GM12878 (cell line): ENCODE measurements around the gene GRIFIN. TPM values are rescaled to one million over a fixed set of nuclear protein-coding genes. Genes with fewer than 3 reads are reported as not detected.

Experiments used
- ATAC-seq: fragments of 200-7000 bp; cut with Tn5 transposase; 3 replicates; pipeline ENCODE4 v1.9.1; 2020; ENCODE audit warnings: mild to moderate bottlenecking, moderate library complexity
- BruUV-seq: library from RNA; stranded (reverse); fragments of 400-500 nt; replicated peaks from 2 replicates; lab custom pipeline; 2021; lab: Mats Ljungman, UMichigan
- CTCF ChIA-PET: fragments of 300-600 bp; sonication (Branson Sonifier 250); formaldehyde crosslinking; extraction: SDS; loops from one replicate; lab custom pipeline; 2021; ENCODE audit warnings: inconsistent platforms; lab: Yijun Ruan, JAX
- POLR2A ChIA-PET: fragments of 350-600 bp; formaldehyde crosslinking; extraction: SDS; loops from one replicate; lab custom pipeline; 2021; ENCODE audit warnings: inconsistent platforms; lab: Charles Lee
- RAD21 ChIA-PET: fragments of 300-600 bp; sonication (Branson Sonifier 250); formaldehyde crosslinking; loops from one replicate; lab custom pipeline; 2023; ENCODE audit warnings: antibody characterized with exemption; ENCODE audit not compliant: unreplicated experiment; lab: Charles Lee
- SMC1A ChIA-PET: fragments of 300-600 bp; sonication (Branson Sonifier 250); formaldehyde crosslinking; loops from one replicate; lab custom pipeline; 2023; ENCODE audit not compliant: unreplicated experiment, uncharacterized antibody; lab: Charles Lee
- DNase-seq: peaks from one replicate; pipeline ENCODE4 v3.0.0-alpha.2; 2011; ENCODE audit warnings: low read depth, low spot score
- FAIRE-seq: peaks from 3 replicates; lab custom pipeline; 2011; peaks lifted over from hg19 to GRCh38; lab: Jason Lieb, UNC
- H2AFZ ChIP-seq: 2 replicates; pipeline ENCODE4 v1.6.0; 2011; ENCODE audit warnings: low read depth, low read length, control low read depth; ENCODE audit not compliant: control insufficient read depth
- H3K27ac ChIP-seq: 2 replicates; pipeline ENCODE4 v1.5.1; 2011; ENCODE audit warnings: control low read depth; ENCODE audit not compliant: control insufficient read depth, insufficient read depth
- H3K27me3 ChIP-seq, 2 experiments: replicated peaks in 1 of 2; 2 replicates each; pipeline versions ENCODE4 v1.6.0 to v1.6.1; 2011; ENCODE audit warnings: low read length in 1 of 2; ENCODE audit not compliant: control insufficient read depth in 2 of 2, insufficient read depth in 2 of 2
- H3K36me3 ChIP-seq, 2 experiments: 2 replicates each; pipeline ENCODE4 v1.5.1; 2011; ENCODE audit warnings: low read length in 1 of 2; ENCODE audit not compliant: control insufficient read depth in 2 of 2, insufficient read depth in 2 of 2
- H3K4me1 ChIP-seq: 2 replicates; pipeline ENCODE4 v1.6.1; 2011; ENCODE audit warnings: mild to moderate bottlenecking, low read length, moderate library complexity, mixed read lengths; ENCODE audit not compliant: control insufficient read depth, insufficient read depth
- H3K4me2 ChIP-seq: 2 replicates; pipeline ENCODE4 v1.6.0; 2011; ENCODE audit warnings: control low read depth; ENCODE audit not compliant: control insufficient read depth, insufficient read depth
- H3K4me3 ChIP-seq: fragments of 200-600 bp; sonication (generic); 2 replicates; pipeline ENCODE4 v1.5.1; 2016
- H3K79me2 ChIP-seq: 2 replicates; pipeline ENCODE4 v1.6.0; 2011; ENCODE audit warnings: low read length; ENCODE audit not compliant: control insufficient read depth, insufficient read depth
- H3K9ac ChIP-seq: 2 replicates; pipeline ENCODE4 v1.8.0; 2011; ENCODE audit warnings: low read length, control low read depth, mixed read lengths; ENCODE audit not compliant: control insufficient read depth, insufficient read depth
- H3K9me3 ChIP-seq: replicated peaks from 3 replicates; pipeline ENCODE4 v1.5.1; 2011; ENCODE audit warnings: mild to moderate bottlenecking, low read length; ENCODE audit not compliant: control insufficient read depth, insufficient read depth
- H4K20me1 ChIP-seq: 2 replicates; pipeline ENCODE4 v1.6.0; 2011; ENCODE audit not compliant: control insufficient read depth, insufficient read depth
- CBFB ChIP-seq: IDR thresholded peaks from 2 replicates; pipeline ENCODE4 v1.6.1; 2016; ENCODE audit warnings: antibody characterized with exemption, low read depth
- EZH2 ChIP-seq: IDR thresholded peaks from 2 replicates; pipeline ENCODE4 v1.6.1; 2012; ENCODE audit warnings: low read depth, mild to moderate bottlenecking, control low read depth, inconsistent platforms, low read length, borderline replicate concordance; ENCODE audit not compliant: control insufficient read depth
- FOS ChIP-seq: IDR thresholded peaks from 3 replicates; pipeline ENCODE4 v1.6.1; 2011; ENCODE audit warnings: borderline replicate concordance; ENCODE audit not compliant: insufficient read length; ENCODE audit errors: extremely low read depth
- FOXM1 ChIP-seq: IDR thresholded peaks from 2 replicates; pipeline ENCODE4 v1.6.1; 2012; ENCODE audit warnings: low read depth, mild to moderate bottlenecking, inconsistent platforms, low read length, moderate library complexity
- MLLT1 ChIP-seq: fragments of 450-650 bp; IDR thresholded peaks from 2 replicates; pipeline ENCODE4 v1.6.1; 2016; ENCODE audit warnings: mild to moderate bottlenecking
- POLR2AphosphoS2 ChIP-seq: IDR thresholded peaks from 2 replicates; pipeline ENCODE4 v1.6.1; 2011; ENCODE audit warnings: low read depth, mild to moderate bottlenecking, low read length, improper control_type of control experiment, moderate library complexity
- ZBED1 ChIP-seq: IDR thresholded peaks from 2 replicates; pipeline ENCODE4 v1.6.1; 2016; ENCODE audit warnings: borderline replicate concordance
- WGBS: methylation state at CpG from one replicate; pipeline ENCODE4 v1.1.6; 2016; ENCODE audit warnings: low lambda C conversion rate; ENCODE audit not compliant: insufficient replicate concordance, insufficient coverage; ENCODE audit errors: missing lambda C conversion rate; 5-methylcytosine and 5-hydroxymethylcytosine counted together
- in situ Hi-C: fragments of 300-500 bp; cut with MboI; formaldehyde crosslinking; loops from 9 replicates; pipeline ENCODE4 v1.14.3; 2018; ENCODE audit warnings: mixed read lengths
- intact Hi-C: fragments of 100-400 bp; cut with micrococcal nuclease; formaldehyde crosslinking; loops from one replicate; pipeline ENCODE4 v1.14.2; 2022; ENCODE audit not compliant: unreplicated experiment
- polyA plus RNA-seq, 11 experiments: library from polyadenylated mRNA; depleted of rRNA in 4 of 11; unstranded in 6 of 11; stranded (reverse) in 5 of 11; fragments of >200 nt; fragmentation: Nextera tagmentation in 4 of 11; fragmentation: Illumina TruSeq in 1 of 11; extraction: Ambion mirVana in 4 of 11; extraction: Trizol in 1 of 11; gene quantifications; 1 replicate in 1 of 11; 2 replicates in 10 of 11; pipeline versions ENCODE4 v1.2.1 to v1.2.3, GENCODE V29; 2011 to 2016; ENCODE audit warnings: inconsistent platforms in 2 of 11, missing spikeins in 2 of 11, low read depth in 1 of 11
- total RNA-seq, 4 experiments: library from RNA; depleted of rRNA in 3 of 4; stranded (reverse); fragments of >200 nt in 3 of 4; fragmentation: Illumina TruSeq in 1 of 4; extraction: Trizol in 1 of 4; gene quantifications; 2 replicates each; pipeline versions ENCODE4 v1.2.1 to v1.2.3, GENCODE V29; 2013 to 2021
- TF ChIP-seq, protein P1 (sequence below): fragments of 450-650 bp; IDR thresholded peaks from 2 replicates; pipeline ENCODE4 v1.6.1; 2017; ENCODE audit warnings: mild to moderate bottlenecking, low read depth, inconsistent platforms; ENCODE audit not compliant: poor library complexity, severe bottlenecking
- TF ChIP-seq, protein P2 (sequence below): IDR thresholded peaks from 2 replicates; pipeline ENCODE4 v1.6.1; 2012; ENCODE audit warnings: low read length, inconsistent platforms
- TF ChIP-seq, protein P3 (sequence below): fragments of 450-650 bp; IDR thresholded peaks from 2 replicates; pipeline ENCODE4 v1.6.1; 2017; ENCODE audit warnings: mild to moderate bottlenecking, moderate library complexity

Gene GRIFIN
- total and polyA plus RNA-seq, 10 of the 15 experiments (the other 5 are each of a cell fraction or from before 2014, with no cell fraction given): not detected

DNA sequence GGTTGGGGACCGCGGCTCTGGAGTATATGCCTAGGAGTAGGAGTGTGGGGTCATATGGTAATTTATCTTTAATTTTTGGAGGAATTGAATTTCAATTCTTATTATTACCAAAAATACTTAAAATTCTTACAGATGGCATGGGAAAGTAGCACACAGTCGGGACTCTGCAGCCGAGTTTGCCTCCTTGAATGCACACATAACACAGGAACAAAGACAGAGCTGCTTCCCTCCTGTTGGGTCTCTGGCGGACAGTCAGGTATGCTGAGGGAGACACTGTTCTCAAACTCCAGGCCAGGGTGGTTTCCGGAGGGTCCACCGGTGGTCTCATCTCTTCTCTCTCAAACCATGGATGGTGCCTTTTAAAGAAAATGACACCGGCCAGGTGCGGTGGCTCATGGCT is 32.7 kb downstream of the GRIFIN start:
- 92% methylated on average over 9 of the region's 9 CpGs for WGBS
- TF ChIP-seq POLR2AphosphoS2 (no peak), FOXM1 (no peak), ZBED1 (no peak), MLLT1 (no peak), FOS (no peak), EZH2 (no peak), CBFB (no peak)
- TF ChIP-seq, protein P1, sequence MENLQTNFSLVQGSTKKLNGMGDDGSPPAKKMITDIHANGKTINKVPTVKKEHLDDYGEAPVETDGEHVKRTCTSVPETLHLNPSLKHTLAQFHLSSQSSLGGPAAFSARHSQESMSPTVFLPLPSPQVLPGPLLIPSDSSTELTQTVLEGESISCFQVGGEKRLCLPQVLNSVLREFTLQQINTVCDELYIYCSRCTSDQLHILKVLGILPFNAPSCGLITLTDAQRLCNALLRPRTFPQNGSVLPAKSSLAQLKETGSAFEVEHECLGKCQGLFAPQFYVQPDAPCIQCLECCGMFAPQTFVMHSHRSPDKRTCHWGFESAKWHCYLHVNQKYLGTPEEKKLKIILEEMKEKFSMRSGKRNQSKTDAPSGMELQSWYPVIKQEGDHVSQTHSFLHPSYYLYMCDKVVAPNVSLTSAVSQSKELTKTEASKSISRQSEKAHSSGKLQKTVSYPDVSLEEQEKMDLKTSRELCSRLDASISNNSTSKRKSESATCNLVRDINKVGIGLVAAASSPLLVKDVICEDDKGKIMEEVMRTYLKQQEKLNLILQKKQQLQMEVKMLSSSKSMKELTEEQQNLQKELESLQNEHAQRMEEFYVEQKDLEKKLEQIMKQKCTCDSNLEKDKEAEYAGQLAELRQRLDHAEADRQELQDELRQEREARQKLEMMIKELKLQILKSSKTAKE: no peak
- TF ChIP-seq, protein P2, sequence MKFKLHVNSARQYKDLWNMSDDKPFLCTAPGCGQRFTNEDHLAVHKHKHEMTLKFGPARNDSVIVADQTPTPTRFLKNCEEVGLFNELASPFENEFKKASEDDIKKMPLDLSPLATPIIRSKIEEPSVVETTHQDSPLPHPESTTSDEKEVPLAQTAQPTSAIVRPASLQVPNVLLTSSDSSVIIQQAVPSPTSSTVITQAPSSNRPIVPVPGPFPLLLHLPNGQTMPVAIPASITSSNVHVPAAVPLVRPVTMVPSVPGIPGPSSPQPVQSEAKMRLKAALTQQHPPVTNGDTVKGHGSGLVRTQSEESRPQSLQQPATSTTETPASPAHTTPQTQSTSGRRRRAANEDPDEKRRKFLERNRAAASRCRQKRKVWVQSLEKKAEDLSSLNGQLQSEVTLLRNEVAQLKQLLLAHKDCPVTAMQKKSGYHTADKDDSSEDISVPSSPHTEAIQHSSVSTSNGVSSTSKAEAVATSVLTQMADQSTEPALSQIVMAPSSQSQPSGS: no peak
- TF ChIP-seq, protein P3, sequence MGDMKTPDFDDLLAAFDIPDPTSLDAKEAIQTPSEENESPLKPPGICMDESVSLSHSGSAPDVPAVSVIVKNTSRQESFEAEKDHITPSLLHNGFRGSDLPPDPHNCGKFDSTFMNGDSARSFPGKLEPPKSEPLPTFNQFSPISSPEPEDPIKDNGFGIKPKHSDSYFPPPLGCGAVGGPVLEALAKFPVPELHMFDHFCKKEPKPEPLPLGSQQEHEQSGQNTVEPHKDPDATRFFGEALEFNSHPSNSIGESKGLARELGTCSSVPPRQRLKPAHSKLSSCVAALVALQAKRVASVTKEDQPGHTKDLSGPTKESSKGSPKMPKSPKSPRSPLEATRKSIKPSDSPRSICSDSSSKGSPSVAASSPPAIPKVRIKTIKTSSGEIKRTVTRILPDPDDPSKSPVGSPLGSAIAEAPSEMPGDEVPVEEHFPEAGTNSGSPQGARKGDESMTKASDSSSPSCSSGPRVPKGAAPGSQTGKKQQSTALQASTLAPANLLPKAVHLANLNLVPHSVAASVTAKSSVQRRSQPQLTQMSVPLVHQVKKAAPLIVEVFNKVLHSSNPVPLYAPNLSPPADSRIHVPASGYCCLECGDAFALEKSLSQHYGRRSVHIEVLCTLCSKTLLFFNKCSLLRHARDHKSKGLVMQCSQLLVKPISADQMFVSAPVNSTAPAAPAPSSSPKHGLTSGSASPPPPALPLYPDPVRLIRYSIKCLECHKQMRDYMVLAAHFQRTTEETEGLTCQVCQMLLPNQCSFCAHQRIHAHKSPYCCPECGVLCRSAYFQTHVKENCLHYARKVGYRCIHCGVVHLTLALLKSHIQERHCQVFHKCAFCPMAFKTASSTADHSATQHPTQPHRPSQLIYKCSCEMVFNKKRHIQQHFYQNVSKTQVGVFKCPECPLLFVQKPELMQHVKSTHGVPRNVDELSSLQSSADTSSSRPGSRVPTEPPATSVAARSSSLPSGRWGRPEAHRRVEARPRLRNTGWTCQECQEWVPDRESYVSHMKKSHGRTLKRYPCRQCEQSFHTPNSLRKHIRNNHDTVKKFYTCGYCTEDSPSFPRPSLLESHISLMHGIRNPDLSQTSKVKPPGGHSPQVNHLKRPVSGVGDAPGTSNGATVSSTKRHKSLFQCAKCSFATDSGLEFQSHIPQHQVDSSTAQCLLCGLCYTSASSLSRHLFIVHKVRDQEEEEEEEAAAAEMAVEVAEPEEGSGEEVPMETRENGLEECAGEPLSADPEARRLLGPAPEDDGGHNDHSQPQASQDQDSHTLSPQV: no peak

More for the DNA sequence above, 32.7 kb downstream of the GRIFIN start:
- ChIA-PET CTCF (no interaction called here), SMC1A (no interaction called here), POLR2A (no interaction called here), RAD21 (no interaction called here)
- H3K9ac ChIP-seq: no peak overlapping the region
- H3K36me3 ChIP-seq: peaks cover 0 to 2% of the 10 kb centered on the region in 2 experiments; a peak in 2 of 4 replicates
- no peak overlapping the region for H3K4me2 ChIP-seq
- no peak overlapping the region for H2AFZ ChIP-seq
- no peak for DNase-seq
- no peak for ATAC-seq
- no peaks in the 10 kb centered on the region for H3K27me3 ChIP-seq
- H3K9me3 ChIP-seq: no peaks in the 10 kb centered on the region
- intact Hi-C loops: no loop called here
- H3K4me1 ChIP-seq: no peaks in the 10 kb centered on the region
- in situ Hi-C loops: no loop called here
- BruUV-seq: no TSS peak
- H3K4me3 ChIP-seq: no peak overlapping the region
- H4K20me1 ChIP-seq: 0 out of 2 replicates have a peak, but pooled peaks cover 3% of the 10 kb centered on the region
- FAIRE-seq: no peak
- H3K27ac ChIP-seq: no peak overlapping the region
- no peaks in the 10 kb centered on the region for H3K79me2 ChIP-seq
